ENCODE data around the gene TMEM171. TPM values are rescaled to one million over a fixed set of nuclear protein-coding genes. Genes with fewer than 3 reads are reported as not detected.

Gene TMEM171, protein sequence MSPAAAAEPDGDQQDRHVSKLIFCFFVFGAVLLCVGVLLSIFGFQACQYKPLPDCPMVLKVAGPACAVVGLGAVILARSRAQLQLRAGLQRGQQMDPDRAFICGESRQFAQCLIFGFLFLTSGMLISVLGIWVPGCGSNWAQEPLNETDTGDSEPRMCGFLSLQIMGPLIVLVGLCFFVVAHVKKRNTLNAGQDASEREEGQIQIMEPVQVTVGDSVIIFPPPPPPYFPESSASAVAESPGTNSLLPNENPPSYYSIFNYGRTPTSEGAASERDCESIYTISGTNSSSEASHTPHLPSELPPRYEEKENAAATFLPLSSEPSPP
- not detected in 2 replicates for total RNA-seq

DNA sequence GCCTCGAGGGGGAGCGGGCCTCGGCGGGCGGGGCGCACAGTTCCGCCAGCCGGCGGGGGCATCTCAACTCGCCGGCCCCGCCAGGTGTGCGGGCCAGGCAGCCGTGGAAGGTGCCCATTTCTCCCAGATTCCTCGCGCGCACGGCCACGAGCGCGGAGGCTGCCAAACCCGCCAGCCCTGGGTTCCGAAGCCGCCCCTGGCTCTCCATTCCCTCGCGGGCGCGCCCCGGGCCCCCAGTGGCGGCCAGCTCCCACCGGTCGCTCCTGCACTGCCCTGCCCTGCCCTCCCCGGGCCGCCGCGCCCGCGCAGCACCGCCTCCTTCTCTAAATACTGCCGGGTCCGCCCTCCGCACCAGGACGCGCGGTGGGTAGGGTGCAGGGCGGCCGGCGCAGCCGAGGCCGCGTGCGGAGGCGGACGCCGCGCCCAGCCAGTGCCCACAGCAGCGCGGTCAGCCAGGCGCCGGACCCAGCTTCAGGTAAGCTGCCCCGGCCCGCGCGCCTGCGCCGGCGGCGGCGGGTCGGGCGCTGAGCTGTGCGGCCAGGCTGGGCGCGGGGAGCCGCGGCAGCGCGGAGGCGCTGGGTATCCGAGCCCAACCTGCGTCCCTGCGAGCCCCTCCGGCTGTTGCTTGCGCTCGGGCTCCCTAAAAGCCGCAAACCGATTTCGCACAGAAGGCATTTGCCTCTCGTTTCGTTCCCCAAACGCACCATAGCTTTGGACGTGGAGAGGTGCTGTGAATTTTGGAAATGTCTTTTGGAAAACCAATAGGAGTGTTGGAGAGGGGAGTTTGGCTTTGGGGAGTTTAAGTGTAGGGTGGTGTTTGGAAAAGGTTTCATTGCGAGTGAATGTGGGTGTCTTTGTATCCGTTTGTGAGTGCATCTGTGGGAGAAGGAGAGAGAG lies at the start of gene TMEM171:
Gene TMEM171 (plus strand): TSS at position 354 of the 897 bp plus-strand sequence. CDS start 2,799 bp downstream, outside the sequence.
- no peak within 1 kb of the TSS for H3K4me3 Mint-ChIP-seq
- H3K9me3 Mint-ChIP-seq = peaks cover 3% of the 10 kb centered on the region
- no peak for DNase-seq
- ATAC-seq (ENCODE audit: low read depth) = no peak
- intact Hi-C loops (cut with micrococcal nuclease) = no loop called here
- H3K4me1 Mint-ChIP-seq = peaks cover 7% of the 10 kb centered on the region
- POLR2A ChIA-PET = no interaction called here
- H3K27ac Mint-ChIP-seq = no peak within 1 kb of the TSS
- TF ChIP-seq, protein P1, sequence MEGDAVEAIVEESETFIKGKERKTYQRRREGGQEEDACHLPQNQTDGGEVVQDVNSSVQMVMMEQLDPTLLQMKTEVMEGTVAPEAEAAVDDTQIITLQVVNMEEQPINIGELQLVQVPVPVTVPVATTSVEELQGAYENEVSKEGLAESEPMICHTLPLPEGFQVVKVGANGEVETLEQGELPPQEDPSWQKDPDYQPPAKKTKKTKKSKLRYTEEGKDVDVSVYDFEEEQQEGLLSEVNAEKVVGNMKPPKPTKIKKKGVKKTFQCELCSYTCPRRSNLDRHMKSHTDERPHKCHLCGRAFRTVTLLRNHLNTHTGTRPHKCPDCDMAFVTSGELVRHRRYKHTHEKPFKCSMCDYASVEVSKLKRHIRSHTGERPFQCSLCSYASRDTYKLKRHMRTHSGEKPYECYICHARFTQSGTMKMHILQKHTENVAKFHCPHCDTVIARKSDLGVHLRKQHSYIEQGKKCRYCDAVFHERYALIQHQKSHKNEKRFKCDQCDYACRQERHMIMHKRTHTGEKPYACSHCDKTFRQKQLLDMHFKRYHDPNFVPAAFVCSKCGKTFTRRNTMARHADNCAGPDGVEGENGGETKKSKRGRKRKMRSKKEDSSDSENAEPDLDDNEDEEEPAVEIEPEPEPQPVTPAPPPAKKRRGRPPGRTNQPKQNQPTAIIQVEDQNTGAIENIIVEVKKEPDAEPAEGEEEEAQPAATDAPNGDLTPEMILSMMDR (IDR thresholded peaks at IDR 0.05) = no peak
- CTCF ChIA-PET = no interaction called here
- H3K27me3 Mint-ChIP-seq = peaks cover 69% of the 10 kb centered on the region
- no peaks in the 10 kb centered on the region for H3K36me3 Mint-ChIP-seq (ENCODE audit: low read depth)

DNA sequence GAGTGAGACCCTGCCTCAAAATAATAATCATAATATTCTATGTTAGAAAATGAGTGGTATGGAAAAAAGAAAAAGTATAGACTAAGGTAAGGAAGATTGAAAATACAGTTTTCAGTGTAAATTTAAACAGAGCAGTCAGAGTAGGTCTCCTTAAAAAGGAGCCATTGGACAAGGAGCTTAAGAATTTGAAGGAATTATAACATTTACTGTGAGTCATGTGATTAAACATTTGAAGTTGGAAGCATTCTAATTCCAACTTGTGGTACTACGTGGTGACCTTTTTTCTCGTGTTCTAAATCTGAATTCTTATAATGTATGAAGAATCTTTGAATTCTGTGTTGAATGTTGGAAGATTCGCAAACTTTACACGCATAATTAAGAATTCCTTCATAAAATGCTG lies 39.3 kb upstream of the TMEM171 start:
- ChIA-PET CTCF (no interaction called here), POLR2A (no interaction called here)
- TF ChIP-seq, protein P1 (IDR thresholded peaks at IDR 0.05) = no peak
- ATAC-seq (ENCODE audit: low read depth) = no peak
- H3K36me3 Mint-ChIP-seq (ENCODE audit: low read depth) = peaks cover 5% of the 10 kb centered on the region
- no peak overlapping the region for H3K27ac Mint-ChIP-seq
- intact Hi-C loops (cut with micrococcal nuclease) = loop anchor here (10.0 kb wide), 1 partner anchor 374 kb away; no protein-coding TSS in a partner anchor
- no peaks in the 10 kb centered on the region for H3K4me1 Mint-ChIP-seq
- DNase-seq = no peak
- H3K9me3 Mint-ChIP-seq = no peaks in the 10 kb centered on the region
- H3K4me3 Mint-ChIP-seq = no peak overlapping the region
- no peaks in the 10 kb centered on the region for H3K27me3 Mint-ChIP-seq

DNA sequence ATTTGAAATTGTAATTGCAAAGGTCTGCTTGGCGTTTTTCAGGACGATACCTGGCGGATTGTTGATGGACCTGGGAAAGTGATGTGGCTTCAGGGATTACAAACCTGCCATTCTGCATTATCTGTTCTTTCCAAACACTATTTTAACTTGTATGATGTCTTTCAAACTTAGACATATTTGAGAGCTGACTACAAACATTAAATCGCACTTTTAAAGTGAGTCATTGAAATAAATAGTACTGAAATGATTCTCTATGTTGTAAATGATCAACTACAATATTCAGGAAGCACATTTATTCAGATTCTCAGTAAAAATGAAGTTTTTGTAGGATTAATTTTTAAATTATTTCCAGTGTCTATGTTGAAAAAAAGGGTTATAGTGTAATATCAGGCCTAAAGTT lies 32.3 kb upstream of the TMEM171 start:
- DNase-seq (no peak), ATAC-seq (ENCODE audit: low read depth) (no peak)
- intact Hi-C loops (cut with micrococcal nuclease) = loop anchor here (10.0 kb wide), 1 partner anchor 367 kb away; no protein-coding TSS in a partner anchor
- POLR2A ChIA-PET = no interaction called here
- H3K4me1 Mint-ChIP-seq = no peaks in the 10 kb centered on the region
- peaks cover under 1% of the 10 kb centered on the region for H3K36me3 Mint-ChIP-seq (ENCODE audit: low read depth)
- H3K9me3 Mint-ChIP-seq = no peaks in the 10 kb centered on the region
- no peak overlapping the region for H3K27ac Mint-ChIP-seq
- CTCF ChIA-PET = no interaction called here
- H3K27me3 Mint-ChIP-seq = no peaks in the 10 kb centered on the region
- TF ChIP-seq, protein P1 (IDR thresholded peaks at IDR 0.05) = no peak
- no peak overlapping the region for H3K4me3 Mint-ChIP-seq

DNA sequence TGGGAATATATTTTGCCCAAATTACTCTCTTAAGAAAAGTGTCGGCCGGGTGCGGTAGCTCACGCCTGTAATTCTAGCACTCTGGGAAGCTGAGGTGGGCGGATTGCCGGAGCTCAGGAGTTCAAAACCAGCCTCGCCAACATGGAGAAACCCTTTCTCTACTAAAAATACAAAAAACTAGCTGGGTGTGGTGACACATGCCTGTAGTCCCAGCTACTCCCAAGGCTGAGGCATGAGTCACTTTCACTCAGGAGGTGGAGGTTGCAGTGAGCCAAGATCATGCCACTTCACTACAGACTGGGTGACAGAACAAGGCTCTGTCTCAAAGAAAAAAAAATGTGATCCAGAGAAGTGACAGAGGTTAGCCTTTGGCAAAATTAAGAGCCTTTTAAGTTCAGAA lies 26.4 kb upstream of the TMEM171 start:
- no peak for DNase-seq
- TF ChIP-seq, protein P1 (IDR thresholded peaks at IDR 0.05) = no peak
- no peaks in the 10 kb centered on the region for H3K4me1 Mint-ChIP-seq
- ChIA-PET CTCF (interaction anchor here (1.1 kb wide), 1 partner anchor 10 kb away, joined by 4 read pairs; no protein-coding TSS in a partner anchor), POLR2A (interaction anchor here (1.0 kb wide), 1 partner anchor 122 kb away, joined by 4 read pairs; no protein-coding TSS in a partner anchor)
- no peak for ATAC-seq (ENCODE audit: low read depth)
- H3K27me3 Mint-ChIP-seq = peaks cover 2% of the 10 kb centered on the region
- H3K36me3 Mint-ChIP-seq (ENCODE audit: low read depth) = no peaks in the 10 kb centered on the region
- no peak overlapping the region for H3K27ac Mint-ChIP-seq
- H3K9me3 Mint-ChIP-seq = peaks cover 7% of the 10 kb centered on the region
- intact Hi-C loops (cut with micrococcal nuclease) = no loop called here
- H3K4me3 Mint-ChIP-seq = no peak overlapping the region

DNA sequence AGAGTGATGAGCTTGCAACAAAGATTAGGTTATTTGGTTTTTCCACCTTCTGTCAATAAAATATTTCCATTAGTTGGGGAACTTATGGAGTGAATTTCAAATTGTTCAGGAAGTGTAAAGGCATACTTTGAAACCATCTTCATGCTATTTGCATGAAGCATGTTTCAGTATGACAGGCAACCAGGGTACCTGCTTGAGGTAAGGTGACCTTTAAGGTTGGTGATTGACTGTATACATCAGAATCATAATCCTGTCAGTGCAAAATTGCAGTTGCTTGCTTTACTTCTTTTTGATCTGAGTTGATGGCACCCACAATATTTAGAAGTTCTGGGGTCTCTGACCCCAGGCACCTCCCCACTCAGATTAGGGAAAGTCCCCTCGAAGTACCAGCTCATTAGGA lies 26.0 kb upstream of the TMEM171 start:
- Mint-ChIP-seq H3K27me3 (peaks cover 2% of the 10 kb centered on the region), H3K27ac (no peak overlapping the region), H3K36me3 (ENCODE audit: low read depth) (no peaks in the 10 kb centered on the region), H3K4me1 (no peaks in the 10 kb centered on the region), H3K9me3 (peaks cover 7% of the 10 kb centered on the region), H3K4me3 (no peak overlapping the region)
- DNase-seq (no peak), ATAC-seq (ENCODE audit: low read depth) (no peak)
- CTCF ChIA-PET = interaction anchor here (1.1 kb wide), 1 partner anchor 10 kb away, joined by 4 read pairs; no protein-coding TSS in a partner anchor
- intact Hi-C loops (cut with micrococcal nuclease) = no loop called here
- POLR2A ChIA-PET = interaction anchor here (1.0 kb wide), 1 partner anchor 121 kb away, joined by 4 read pairs; no protein-coding TSS in a partner anchor
- TF ChIP-seq, protein P1 (IDR thresholded peaks at IDR 0.05) = no peak
